ENCODE data around the gene ANKRD52.
"Not testable (repeated sequence)": the region's sequence is repeated elsewhere in the genome, so short reads cannot be mapped to it uniquely, and the experiment has no call there.

ANKRD52 gene

DNA sequence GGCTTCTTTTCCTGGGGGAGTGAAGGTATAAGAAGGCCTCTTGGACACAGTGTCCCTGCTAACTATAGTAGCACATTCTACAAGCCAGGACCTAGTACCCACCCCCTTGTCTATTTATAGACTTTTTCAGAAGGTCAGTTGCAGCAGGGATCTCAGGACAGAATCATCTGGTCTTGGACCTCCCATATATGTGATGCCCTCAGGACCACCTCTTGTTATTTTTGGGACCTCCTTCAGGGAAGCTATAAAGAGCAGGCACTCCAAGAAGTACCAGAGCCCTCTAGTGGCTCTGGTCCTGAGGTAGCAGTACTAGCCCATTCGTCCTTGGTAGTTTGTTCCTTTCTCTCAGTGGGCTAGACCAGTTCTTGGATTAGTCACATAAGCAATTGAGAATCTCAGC, 12.8 kb upstream of the ANKRD52 start:
- DNase-seq, result peak in 1 of 2 donors; percentile 24

DNA sequence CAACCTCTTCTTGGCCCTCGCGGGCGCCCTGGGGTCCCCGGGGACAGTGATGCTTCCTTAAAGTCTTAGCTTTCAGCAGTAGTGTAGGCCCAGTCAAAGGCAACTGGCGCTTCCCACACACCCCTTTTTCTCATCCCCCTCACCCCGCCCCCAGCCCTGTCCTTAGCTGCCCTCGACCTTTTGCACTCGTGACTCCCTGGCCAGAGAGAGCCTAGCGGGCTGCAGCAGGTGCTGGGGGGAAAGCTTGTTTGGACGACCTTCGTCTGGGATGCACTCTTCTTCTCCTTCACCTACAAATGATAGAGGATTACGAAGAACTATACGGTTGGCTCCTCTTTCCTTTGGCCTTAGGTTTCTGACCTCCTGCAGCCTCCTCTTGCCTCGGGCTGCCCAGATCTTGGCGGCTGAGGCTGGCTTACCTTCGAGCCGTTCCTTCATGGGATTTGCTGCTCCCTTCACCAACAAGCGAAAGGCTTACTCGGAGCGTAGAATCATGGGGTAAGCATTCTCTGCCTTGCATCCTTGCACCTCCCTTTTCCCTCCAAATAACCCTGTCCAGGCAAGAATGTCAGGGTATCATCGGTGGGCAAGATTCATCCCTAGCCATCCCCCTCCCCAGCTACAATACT, 9.4 kb upstream of the ANKRD52 start:
- no peak for DNase-seq

DNA sequence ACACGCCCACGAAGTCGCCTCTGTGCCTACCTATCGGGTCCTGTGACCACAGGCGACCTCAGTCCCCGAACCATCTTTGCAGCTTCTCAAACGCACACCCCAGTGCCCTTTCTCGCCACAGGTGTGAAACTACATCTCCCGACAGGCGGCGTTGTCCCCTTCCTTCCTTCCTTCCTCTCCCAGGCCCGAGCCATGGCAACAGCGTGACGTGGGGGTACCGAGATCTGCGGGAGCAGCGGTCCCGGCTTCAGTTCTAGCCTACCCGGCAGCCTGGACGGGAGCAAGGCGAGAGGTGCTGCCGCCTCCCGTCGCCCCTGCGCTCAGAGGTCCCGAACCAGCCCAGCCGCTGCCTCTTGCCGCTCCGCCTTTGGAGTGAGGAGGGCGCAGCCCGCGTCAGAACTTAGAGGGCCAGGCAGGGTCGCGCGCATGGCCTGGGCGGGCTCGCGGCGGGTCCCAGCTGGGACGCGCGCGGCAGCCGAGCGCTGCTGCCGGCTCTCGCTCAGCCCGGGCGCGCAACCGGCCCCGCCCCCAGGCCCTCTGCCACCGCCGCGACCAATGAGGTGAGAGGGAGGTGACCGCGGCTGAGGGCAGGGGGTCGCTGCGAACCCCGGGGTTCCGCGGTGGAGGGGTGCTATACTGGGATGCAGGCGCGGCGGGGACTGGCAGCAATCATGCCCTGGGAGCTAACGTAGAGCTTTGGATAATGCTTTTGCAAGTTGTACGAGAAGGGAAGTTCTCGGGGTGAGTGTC, 8.7 kb upstream of the ANKRD52 start, which contains the start of gene COQ10A:
COQ10A (plus strand) TSS at position 250 of the 750 bp plus-strand sequence; CDS start at position 427, 177 bp downstream.
- DNase-seq, result peak; percentile 79 to 82

DNA sequence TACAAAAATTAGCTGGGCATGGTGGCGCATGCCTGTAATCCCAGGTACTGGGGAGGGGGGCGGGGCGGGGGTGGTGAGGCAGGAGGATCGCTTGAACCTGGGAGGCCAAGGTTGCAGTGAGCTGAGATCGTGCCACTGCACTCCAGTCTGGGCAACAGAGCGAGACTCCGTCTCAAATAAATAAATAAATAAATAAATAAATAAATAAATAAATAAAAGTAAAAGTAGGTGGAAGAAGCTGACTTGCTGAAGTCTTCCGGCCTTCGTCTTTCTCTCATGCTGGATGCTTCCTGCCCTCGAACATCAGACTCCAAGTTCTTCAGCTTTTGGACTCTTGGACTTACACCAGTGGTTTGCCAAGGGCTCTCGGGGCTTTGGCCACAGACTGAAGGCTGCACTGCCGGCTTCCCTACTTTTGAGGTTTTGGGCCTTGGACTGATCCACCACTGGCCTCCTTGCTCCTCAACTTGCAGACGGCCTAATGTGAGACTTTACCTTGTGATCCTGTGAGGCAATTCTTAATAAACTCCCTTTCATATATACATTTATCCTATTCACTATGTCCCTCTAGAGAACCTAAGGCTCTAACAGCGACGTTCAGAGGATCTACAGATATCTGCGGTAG, 8.0 kb upstream of the ANKRD52 start:
- DNase-seq, result not testable (repeated sequence)

DNA sequence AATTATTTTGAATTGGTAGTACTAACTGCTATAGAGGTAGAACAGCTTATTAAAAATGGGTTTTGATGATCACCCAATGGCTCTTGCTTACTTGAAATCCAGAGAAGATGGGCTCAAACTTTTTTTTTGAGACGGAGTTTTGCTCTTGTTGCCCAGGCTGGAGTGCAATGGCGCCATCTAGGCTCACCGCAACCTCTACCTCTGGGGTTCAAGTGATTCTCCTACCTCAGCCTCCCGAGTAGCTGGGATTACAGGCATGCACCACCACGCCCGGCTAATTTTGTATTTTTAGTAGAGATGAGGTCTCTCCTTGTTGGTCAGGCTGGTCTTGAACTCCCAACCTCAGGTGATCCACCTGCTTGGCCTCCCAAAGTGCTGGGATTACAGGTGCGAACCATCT, 4.8 kb upstream of the ANKRD52 start:
- DNase-seq, result not testable (repeated sequence)

DNA sequence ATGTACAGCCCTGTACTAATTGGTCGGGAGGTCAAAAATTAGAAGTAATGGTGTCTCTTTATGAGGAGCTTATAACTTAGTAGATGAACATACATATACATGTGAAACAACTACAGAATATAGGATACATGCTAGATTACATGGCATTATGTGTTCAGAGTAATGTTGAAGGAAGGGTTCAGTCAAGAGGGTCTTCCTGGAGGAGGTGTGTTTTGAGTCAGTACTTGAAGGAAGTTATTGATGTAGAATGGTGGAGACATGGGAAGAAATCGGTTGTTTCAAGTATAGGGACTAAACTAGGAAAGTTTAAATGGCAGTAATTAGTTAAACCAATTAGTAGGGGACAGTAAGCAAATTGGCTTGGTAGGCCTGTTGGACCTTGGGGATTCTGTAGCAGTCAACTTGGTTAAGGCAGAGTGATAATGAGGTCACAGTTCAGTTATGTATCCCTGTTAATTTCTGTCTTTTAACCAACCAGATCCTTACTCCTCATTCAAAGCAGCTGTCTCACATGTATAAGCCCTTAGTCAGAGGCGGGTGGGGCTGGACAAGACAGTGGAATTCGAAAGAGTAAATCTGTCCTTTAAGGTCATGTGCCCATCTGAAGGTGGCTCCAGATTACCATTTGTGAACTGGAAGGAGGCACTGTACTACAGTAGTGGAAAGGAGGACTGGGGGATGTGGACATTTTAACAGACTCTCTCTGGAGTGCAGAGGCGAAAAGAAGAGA, 3.5 kb upstream of the ANKRD52 start:
- no peak for DNase-seq

DNA sequence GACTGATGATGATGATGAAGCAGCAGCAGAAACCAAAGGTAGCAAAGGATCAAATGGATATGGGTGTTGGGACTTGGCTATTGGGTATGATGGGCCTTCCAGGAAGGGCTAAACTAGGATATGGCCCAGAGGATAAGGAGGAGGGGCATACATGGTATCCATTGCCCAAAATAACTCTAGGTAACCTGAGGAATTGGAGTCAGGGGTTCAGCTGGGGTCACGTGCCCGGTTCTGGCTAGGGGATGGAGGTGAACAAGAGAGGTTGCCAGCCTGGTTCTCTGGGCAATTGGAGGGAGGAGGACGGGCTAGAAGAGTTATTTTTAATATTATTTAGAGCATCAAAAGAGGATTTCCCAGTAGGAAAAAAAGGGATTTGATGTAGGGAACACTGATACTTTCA, 2.7 kb upstream of the ANKRD52 start:
- DNase-seq, result no peak

DNA sequence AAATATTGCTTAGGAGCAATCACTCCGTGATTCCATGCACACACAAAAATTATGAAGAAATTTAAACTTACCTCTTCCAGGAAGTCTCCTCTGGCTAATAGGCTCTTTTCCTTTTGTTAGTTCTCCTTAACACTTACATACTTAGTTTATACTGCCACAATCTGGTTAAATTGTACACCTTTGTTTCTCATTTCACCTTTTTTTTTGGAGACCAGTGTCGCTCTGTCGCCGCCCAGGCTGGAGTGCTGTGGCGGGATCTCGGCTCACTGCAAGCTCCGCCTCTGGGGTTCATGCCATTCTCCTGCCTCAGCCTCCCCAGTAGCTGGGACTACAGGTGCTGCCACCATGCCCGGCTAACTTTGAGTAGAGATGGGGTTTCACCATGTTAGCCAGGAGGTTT, 2.2 kb upstream of the ANKRD52 start:
- DNase-seq, result no peak

DNA sequence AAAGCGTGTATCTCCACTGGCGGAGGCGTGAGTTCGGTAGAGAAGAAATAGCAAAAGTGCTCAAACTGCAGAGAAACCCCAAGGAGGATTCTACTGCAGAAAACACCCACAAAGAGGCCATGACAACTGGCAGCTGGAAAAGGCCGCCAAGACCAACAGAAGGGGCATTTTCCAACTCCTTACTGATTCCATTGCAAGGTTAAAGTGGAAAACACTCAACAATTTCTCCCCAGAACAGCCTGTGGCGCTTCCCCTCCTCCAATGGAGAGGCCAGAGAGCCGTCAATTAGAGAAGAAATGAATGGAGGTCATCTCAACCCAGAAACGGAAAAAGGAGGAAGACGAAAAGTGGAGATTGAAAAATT, 618 bp upstream of the ANKRD52 start:
- no peak for DNase-seq

DNA sequence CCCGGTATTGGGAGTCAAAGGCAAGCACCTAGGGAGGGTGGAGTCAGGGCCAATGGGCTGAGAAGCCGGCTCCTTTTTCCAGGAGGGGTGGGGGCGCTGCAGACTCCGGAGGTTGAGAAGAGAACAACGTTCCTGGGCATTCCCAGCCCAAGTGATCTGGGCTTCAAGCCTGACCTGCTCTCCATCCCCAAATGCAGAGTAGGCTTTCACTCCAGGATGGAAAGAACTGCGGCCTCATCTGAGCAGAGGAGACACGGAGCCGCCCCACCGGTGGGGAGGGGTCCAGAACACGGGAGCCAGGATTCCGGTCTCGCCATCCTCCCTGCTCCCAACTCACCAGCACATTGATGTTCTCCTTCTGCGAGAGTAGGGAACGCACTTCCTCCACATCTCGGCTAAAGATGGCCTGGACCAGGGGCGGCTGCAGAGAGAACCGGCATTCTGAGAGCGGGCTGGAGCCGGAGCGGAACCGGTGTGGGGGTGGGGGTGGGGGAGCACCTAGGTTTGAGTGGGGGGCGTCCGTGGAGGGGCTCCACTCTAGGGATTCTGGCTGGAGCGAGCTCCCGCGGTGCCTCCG, 605 bp downstream of the ANKRD52 start:
- no peak for DNase-seq

DNA sequence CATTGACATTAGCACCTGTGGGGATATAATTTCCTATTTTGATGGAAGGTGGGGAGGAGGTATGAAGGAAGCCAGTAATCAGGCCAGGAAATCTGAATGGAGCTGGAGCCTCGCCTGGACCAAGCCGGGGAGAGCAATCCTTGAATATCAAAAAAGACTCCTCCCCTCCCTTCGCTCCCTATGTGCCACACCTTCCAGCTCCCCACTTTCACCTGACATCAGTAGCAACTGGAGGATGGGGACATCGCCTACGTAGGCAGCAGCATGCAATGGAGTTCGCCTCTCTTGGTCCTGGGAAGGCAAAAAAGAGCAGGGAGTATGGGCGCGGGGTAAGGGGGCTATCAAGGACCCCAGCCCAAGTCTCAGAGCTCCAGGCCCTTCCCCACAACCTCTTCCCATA, 1.1 kb downstream of the ANKRD52 start:
- DNase-seq, result no peak

DNA sequence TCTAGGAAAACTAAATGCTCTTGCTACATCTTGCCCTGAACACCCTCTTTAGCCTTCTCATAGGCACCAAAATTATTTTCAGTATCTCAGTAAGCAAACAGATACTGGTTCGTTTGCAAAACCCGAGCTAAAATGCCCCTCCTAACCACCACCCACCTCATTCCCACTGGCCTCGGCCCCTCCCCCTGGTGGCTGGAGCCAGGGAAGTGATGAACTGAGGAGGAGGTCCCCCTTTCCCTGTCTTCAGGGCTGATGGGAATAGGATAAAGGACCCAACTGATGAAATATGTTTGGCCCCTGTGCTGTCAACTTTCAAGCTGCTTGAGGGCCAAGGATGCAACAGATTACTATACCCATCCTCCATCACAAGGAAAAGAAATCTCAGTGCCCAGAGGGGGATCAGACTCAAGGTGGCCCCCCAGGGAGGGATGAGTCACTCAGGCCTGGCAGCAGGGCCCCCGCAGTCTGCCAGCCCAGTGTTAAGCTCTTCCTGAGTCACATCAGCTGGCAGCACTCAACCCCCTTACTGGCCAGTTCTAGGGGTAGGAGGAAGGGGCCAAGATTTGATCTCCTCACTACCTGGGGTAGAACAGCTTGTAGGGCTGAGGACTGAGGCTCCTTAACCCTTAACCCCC, 1.7 kb downstream of the ANKRD52 start:
- no peak for DNase-seq

DNA sequence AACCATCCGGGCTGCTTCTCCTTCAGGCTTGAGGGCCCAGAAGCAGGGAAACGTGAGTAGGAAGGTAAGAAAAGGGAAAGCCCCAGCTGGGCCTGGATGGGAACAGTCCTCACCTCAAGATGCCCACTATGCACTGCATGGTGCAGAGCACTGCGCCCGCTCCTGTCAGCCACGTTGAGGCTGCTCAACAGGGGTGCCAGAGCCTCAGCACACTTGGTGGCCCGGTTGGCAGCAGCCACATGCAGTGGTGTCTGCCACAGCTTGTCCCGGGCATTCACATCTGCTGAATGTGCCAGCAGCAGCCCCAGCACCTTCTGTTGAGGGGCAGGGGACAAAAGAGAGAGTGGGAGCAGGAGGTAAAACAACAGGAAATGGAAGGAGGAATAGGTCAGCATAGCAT, 2.5 kb downstream of the ANKRD52 start:
- DNase-seq, result no peak

DNA sequence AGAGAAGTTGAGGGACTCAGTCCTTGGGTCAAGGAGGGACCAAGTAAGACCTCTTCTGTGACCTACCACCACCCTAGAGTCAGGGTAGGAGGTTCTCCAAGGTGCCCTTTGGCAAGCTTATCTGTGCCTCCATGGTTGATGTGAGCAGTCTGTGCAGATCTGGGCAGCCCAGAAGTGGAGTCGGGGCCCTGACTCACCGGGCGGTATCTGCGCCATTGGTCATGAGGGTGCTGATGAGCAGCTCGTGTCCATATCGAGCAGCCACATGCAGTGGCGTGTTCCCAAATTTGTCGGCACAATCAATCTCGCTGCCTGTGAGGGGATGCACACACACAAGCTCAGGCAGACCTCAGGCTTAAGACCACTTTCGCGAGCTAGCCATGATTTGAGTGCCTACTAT, 5.1 kb downstream of the ANKRD52 start:
- no peak for DNase-seq

DNA sequence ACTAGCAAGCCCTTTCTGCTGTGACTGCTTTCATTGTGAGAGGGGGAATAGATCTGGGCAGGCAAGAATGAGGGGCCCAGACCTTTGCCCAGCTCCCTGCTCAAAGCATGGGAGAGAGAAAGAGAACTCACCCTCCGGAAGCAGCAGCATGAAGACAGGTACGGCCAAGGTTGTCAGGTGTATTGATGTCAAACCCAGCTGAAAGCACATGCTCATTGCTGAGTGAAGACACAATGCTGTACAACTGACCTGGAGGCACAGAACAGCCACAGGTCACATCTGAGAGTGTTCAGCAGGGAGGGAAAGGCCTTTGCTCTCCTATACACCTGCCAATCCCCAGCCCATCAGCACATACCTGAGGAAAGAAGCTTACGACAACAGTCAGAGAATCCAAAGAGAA, 5.5 kb downstream of the ANKRD52 start:
- no peak for DNase-seq

DNA sequence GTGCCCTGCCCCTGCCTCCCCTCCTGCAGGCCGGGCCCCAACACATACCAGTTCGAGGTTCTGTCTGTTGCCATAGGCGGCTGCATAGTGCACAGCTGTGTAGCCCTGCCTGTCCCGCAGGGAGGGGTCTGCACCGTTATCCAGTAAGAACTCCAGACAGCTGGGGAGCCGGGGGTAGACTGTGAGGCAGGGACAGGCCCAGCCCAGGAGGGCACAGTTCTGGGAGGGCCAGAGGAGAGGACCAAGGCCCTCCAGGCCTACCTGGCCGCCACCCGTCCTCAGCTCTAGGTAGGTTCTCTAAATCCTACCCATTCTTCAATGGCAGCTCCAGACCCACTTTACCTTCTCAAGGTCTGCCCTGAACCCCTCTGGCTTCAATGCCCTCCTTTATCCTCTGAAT, 9.5 kb downstream of the ANKRD52 start:
- no peak for DNase-seq

DNA sequence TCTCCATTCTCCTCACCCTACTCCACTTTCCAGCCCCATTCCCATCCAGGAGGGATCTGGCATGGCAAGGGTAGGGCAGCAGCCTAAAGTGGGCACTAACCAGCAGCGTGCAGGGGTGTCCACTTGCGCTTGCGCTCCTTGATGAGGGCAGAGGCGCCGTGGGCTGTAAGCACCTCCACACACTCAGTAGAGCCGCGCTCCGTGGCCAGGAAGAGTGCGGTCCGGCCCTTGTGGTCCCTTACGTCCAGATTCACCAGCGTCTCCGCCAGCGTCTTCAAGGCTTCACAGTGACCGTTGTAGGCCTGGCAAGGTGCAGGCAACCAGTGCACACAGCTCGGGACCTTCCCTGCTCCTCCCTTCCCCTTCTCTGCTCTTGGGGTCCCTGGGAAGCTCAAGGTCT, 10.3 kb downstream of the ANKRD52 start:
- no peak for DNase-seq

DNA sequence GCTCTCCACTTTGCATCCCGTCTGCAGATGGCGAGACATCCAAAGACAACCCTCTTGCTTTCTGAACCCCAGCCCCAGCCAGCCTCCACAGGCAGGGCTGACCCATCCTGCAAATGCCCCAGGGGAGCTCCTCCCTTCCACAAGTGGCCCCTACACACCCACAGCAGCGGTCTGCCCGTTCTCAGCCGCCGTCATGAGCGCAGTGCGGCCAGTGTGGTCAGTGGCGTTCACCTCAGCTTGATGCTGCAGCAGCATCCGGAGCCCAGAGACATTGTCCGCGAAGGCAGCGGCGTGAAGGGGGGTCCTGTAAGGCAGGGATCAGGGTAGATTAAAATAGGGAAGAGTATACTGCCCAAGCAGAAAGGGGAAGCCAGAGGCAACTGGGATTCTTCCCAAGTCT, 13.7 kb downstream of the ANKRD52 start:
- no peak for DNase-seq

DNA sequence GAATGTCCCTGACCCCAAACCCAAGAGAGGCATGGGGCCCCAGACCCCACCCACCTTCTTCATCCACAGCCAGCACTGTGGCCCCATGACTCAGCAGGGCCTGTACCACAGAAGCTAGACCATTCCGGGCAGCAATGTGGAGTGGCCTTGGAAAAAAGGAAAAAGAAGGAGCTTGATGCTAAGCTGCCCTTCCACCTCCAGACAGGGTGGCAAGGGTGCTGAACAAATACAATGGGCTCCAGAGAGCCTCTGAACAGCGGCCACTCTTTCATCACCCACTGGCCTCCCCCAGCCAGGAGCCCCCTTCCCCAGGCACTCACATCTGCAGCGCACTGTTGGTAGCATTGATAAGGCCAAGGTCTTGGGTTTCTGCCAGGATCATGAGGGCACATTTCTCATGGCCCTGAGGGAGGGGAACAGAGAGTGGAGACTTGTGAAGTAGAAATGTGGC, 14.4 kb downstream of the ANKRD52 start:
- no peak for DNase-seq

DNA sequence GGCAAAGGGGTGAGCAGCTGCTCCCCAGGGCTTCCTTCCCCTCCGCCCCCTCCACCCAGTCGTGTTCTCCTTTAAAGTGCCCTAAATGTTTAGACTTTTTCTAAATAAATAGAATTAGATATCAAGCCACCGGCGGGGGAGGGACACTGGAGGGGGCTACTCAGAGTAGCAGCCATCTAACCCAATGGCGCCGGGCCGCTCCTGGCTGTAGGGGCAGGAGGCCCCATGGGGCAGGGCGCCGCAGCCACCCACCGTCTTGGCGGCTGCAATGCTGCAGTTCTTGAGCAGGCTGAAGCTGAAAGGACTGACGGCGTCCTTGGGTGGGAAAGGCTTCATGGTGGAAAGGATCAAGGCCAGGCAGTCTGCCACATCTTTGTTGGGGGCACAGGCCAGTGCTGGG, 15.2 kb downstream of the ANKRD52 start:
- DNase-seq, result no peak

DNA sequence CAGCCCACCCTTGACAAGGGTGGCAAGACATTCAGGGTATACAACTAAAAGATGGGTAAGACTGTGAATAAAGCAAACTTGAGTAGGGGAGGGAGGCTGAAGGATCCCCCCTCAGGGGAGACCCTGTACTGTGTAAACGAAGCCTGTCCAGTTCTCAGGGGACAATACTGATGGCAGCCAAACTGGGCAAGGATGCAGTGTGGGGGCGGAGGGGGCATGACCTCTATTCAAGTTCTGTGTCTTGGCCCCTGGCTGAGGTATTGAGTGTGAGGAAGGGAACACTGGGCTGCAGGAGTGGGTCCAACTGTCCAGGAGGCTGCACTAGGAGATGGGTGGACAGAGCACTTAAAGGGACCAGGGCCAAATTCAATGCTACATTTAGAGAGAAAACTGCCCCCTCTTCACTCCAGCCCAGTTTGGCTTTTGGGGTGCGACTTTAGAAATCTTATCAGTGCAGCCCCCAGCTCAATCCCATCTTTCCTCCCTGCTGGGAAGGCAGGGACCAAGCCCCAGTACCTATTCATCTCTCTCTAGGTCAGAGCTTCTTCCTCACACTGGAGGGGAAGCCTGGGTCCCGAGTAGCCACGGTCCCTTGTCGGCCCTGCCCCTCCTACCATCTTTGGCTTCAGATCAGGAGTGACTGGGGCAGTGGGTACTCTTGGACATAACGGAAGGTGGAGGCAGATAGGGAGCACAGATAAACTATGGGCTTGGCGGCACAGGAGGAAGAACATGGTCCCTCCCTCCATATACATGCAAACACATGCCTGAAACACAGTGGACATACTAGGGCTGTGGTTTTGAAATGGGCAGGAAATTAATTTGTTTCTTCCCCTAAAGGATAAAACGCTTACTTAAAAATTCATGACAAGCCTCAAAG, 16.5 kb downstream of the ANKRD52 start:
- no peak for DNase-seq

DNA sequence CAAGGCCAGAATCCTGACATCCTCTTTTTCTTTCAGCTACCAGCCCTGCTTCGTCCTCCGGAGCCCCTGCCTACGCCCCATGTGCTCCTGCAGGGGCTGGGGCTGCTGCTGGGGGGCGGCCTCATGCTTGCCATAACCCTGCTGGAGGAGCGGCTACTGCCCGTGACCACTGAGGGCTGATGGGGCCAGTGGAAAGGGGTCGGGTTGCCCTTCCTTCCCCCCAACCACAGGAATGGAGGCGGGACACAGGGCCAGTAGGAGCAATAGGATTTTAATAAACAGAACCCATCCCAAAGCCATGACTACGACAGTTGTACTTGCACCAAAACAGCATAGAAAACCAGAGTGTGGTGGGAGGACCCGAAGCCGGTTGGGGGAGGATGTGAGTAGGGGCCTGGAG, 20.6 kb downstream of the ANKRD52 start:
- DNase-seq, result no peak
